GM12878 (cell line): Measurements from ENCODE around the gene SPDYE4. TPM values are rescaled to one million over a fixed set of nuclear protein-coding genes. Genes with fewer than 3 reads are reported as not detected.

Source experiments
- ATAC-seq: fragments of 200-7000 bp; cut with Tn5 transposase; 3 replicates; pipeline ENCODE4 v1.9.1; 2020; ENCODE audit warnings: mild to moderate bottlenecking, moderate library complexity
- BruUV-seq: library from RNA; stranded (reverse); fragments of 400-500 nt; replicated peaks from 2 replicates; lab custom pipeline; 2021; lab: Mats Ljungman, UMichigan
- CTCF ChIA-PET: fragments of 300-600 bp; sonication (Branson Sonifier 250); formaldehyde crosslinking; extraction: SDS; loops from one replicate; lab custom pipeline; 2021; ENCODE audit warnings: inconsistent platforms; lab: Yijun Ruan, JAX
- POLR2A ChIA-PET: fragments of 350-600 bp; formaldehyde crosslinking; extraction: SDS; loops from one replicate; lab custom pipeline; 2021; ENCODE audit warnings: inconsistent platforms; lab: Charles Lee
- RAD21 ChIA-PET: fragments of 300-600 bp; sonication (Branson Sonifier 250); formaldehyde crosslinking; loops from one replicate; lab custom pipeline; 2023; ENCODE audit warnings: antibody characterized with exemption; ENCODE audit not compliant: unreplicated experiment; lab: Charles Lee
- SMC1A ChIA-PET: fragments of 300-600 bp; sonication (Branson Sonifier 250); formaldehyde crosslinking; loops from one replicate; lab custom pipeline; 2023; ENCODE audit not compliant: unreplicated experiment, uncharacterized antibody; lab: Charles Lee
- DNase-seq: peaks from one replicate; pipeline ENCODE4 v3.0.0-alpha.2; 2011; ENCODE audit warnings: low read depth, low spot score
- FAIRE-seq: peaks from 3 replicates; lab custom pipeline; 2011; peaks lifted over from hg19 to GRCh38; lab: Jason Lieb, UNC
- H2AFZ ChIP-seq: 2 replicates; pipeline ENCODE4 v1.6.0; 2011; ENCODE audit warnings: low read depth, low read length, control low read depth; ENCODE audit not compliant: control insufficient read depth
- H3K27ac ChIP-seq: 2 replicates; pipeline ENCODE4 v1.5.1; 2011; ENCODE audit warnings: control low read depth; ENCODE audit not compliant: control insufficient read depth, insufficient read depth
- H3K27me3 ChIP-seq, 2 experiments: replicated peaks in 1 of 2; 2 replicates each; pipeline versions ENCODE4 v1.6.0 to v1.6.1; 2011; ENCODE audit warnings: low read length in 1 of 2; ENCODE audit not compliant: control insufficient read depth in 2 of 2, insufficient read depth in 2 of 2
- H3K36me3 ChIP-seq, 2 experiments: 2 replicates each; pipeline ENCODE4 v1.5.1; 2011; ENCODE audit warnings: low read length in 1 of 2; ENCODE audit not compliant: control insufficient read depth in 2 of 2, insufficient read depth in 2 of 2
- H3K4me1 ChIP-seq: 2 replicates; pipeline ENCODE4 v1.6.1; 2011; ENCODE audit warnings: mild to moderate bottlenecking, low read length, moderate library complexity, mixed read lengths; ENCODE audit not compliant: control insufficient read depth, insufficient read depth
- H3K4me2 ChIP-seq: 2 replicates; pipeline ENCODE4 v1.6.0; 2011; ENCODE audit warnings: control low read depth; ENCODE audit not compliant: control insufficient read depth, insufficient read depth
- H3K4me3 ChIP-seq: fragments of 200-600 bp; sonication (generic); 2 replicates; pipeline ENCODE4 v1.5.1; 2016
- H3K79me2 ChIP-seq: 2 replicates; pipeline ENCODE4 v1.6.0; 2011; ENCODE audit warnings: low read length; ENCODE audit not compliant: control insufficient read depth, insufficient read depth
- H3K9ac ChIP-seq: 2 replicates; pipeline ENCODE4 v1.8.0; 2011; ENCODE audit warnings: low read length, control low read depth, mixed read lengths; ENCODE audit not compliant: control insufficient read depth, insufficient read depth
- H3K9me3 ChIP-seq: replicated peaks from 3 replicates; pipeline ENCODE4 v1.5.1; 2011; ENCODE audit warnings: mild to moderate bottlenecking, low read length; ENCODE audit not compliant: control insufficient read depth, insufficient read depth
- H4K20me1 ChIP-seq: 2 replicates; pipeline ENCODE4 v1.6.0; 2011; ENCODE audit not compliant: control insufficient read depth, insufficient read depth
- CEBPB ChIP-seq, 2 experiments: fragments of 150-350 bp in 1 of 2; IDR thresholded peaks; 2 replicates each; pipeline ENCODE4 v1.6.1; 2012 to 2014; ENCODE audit warnings: low read depth in 2 of 2, low read length in 2 of 2, borderline replicate concordance in 1 of 2, inconsistent platforms in 1 of 2
- CREM ChIP-seq: IDR thresholded peaks from 2 replicates; pipeline ENCODE4 v1.6.1; 2014; ENCODE audit warnings: antibody characterized with exemption, low read depth
- EGR1 ChIP-seq, 2 experiments: IDR thresholded peaks; 1 replicate in 1 of 2; 2 replicates in 1 of 2; pipeline ENCODE4 v1.6.1; 2011 to 2012; ENCODE audit warnings: low read depth in 2 of 2, low read length in 2 of 2, borderline replicate concordance in 1 of 2, mild to moderate bottlenecking in 1 of 2, moderate library complexity in 1 of 2
- ELK1 ChIP-seq: IDR thresholded peaks from 2 replicates; pipeline ENCODE4 v1.6.1; 2012; ENCODE audit warnings: low read depth, low read length, improper control_type of control experiment
- IRF4 ChIP-seq: IDR thresholded peaks from 2 replicates; pipeline ENCODE4 v1.6.1; 2011; ENCODE audit warnings: low read depth, low read length
- NFIC ChIP-seq: IDR thresholded peaks from 2 replicates; pipeline ENCODE4 v1.6.1; 2012; ENCODE audit warnings: low read depth, mild to moderate bottlenecking, inconsistent platforms, low read length, moderate library complexity
- POLR2AphosphoS2 ChIP-seq: IDR thresholded peaks from 2 replicates; pipeline ENCODE4 v1.6.1; 2011; ENCODE audit warnings: low read depth, mild to moderate bottlenecking, low read length, improper control_type of control experiment, moderate library complexity
- TAF1 ChIP-seq: IDR thresholded peaks from 2 replicates; pipeline ENCODE4 v1.6.1; 2011; ENCODE audit warnings: mild to moderate bottlenecking, low read depth, low read length, borderline replicate concordance
- ZBED1 ChIP-seq: IDR thresholded peaks from 2 replicates; pipeline ENCODE4 v1.6.1; 2016; ENCODE audit warnings: borderline replicate concordance
- ZBTB33 ChIP-seq: fragments of 450-650 bp; IDR thresholded peaks from 2 replicates; pipeline ENCODE4 v1.6.1; 2017; ENCODE audit warnings: mild to moderate bottlenecking
- WGBS: methylation state at CpG from one replicate; pipeline ENCODE4 v1.1.6; 2016; ENCODE audit warnings: low lambda C conversion rate; ENCODE audit not compliant: insufficient replicate concordance, insufficient coverage; ENCODE audit errors: missing lambda C conversion rate; 5-methylcytosine and 5-hydroxymethylcytosine counted together
- in situ Hi-C: fragments of 300-500 bp; cut with MboI; formaldehyde crosslinking; loops from 9 replicates; pipeline ENCODE4 v1.14.3; 2018; ENCODE audit warnings: mixed read lengths
- intact Hi-C: fragments of 100-400 bp; cut with micrococcal nuclease; formaldehyde crosslinking; loops from one replicate; pipeline ENCODE4 v1.14.2; 2022; ENCODE audit not compliant: unreplicated experiment
- polyA plus RNA-seq, 11 experiments: library from polyadenylated mRNA; depleted of rRNA in 4 of 11; unstranded in 6 of 11; stranded (reverse) in 5 of 11; fragments of >200 nt; fragmentation: Nextera tagmentation in 4 of 11; fragmentation: Illumina TruSeq in 1 of 11; extraction: Ambion mirVana in 4 of 11; extraction: Trizol in 1 of 11; gene quantifications; 1 replicate in 1 of 11; 2 replicates in 10 of 11; pipeline versions ENCODE4 v1.2.1 to v1.2.3, GENCODE V29; 2011 to 2016; ENCODE audit warnings: inconsistent platforms in 2 of 11, missing spikeins in 2 of 11, low read depth in 1 of 11
- total RNA-seq, 4 experiments: library from RNA; depleted of rRNA in 3 of 4; stranded (reverse); fragments of >200 nt in 3 of 4; fragmentation: Illumina TruSeq in 1 of 4; extraction: Trizol in 1 of 4; gene quantifications; 2 replicates each; pipeline versions ENCODE4 v1.2.1 to v1.2.3, GENCODE V29; 2013 to 2021

Gene SPDYE4
- total and polyA plus RNA-seq, 10 of the 15 experiments (the other 5 are each of a cell fraction or from before 2014, with no cell fraction given) = 0.07 to 0.18 TPM; not detected in 8

GRCh38 chr17:8755590-8756255 is 2.6 kb downstream of the SPDYE4 start:
- ChIA-PET CTCF (interaction anchor here (1.0 to 8.5 kb wide), 4 partner anchors 8 to 242 kb away, joined by 3 to 69 read pairs (median 16); no protein-coding TSS in a partner anchor), POLR2A (no interaction called here), RAD21 (interaction anchor here (1.5 to 2.2 kb wide), 2 partner anchors 30 to 139 kb away, joined by 4 to 10 read pairs; no protein-coding TSS in a partner anchor), SMC1A (interaction anchor here (0.9 to 1.8 kb wide), 4 partner anchors 20 to 242 kb away, joined by 3 to 7 read pairs (median 4); no protein-coding TSS in a partner anchor)
- H3K4me1 ChIP-seq = no peaks in the 10 kb centered on the region
- no peak overlapping the region for H2AFZ ChIP-seq
- in situ Hi-C loops = loop anchor here (5.0 kb wide), 2 partner anchors 142 to 242 kb away; no protein-coding TSS in a partner anchor
- WGBS = 34% methylated on average over 12 of the region's 12 CpGs
- no peaks in the 10 kb centered on the region for H3K36me3 ChIP-seq
- DNase-seq = no peak
- H3K79me2 ChIP-seq = no peaks in the 10 kb centered on the region
- H3K9ac ChIP-seq = no peak overlapping the region
- intact Hi-C loops = loop anchor here (2.0 kb wide), 1 partner anchor 29 kb away; no protein-coding TSS in a partner anchor
- no peaks in the 10 kb centered on the region for H4K20me1 ChIP-seq
- no peak overlapping the region for H3K4me2 ChIP-seq
- no TSS peak for BruUV-seq
- H3K4me3 ChIP-seq = no peak overlapping the region
- H3K27me3 ChIP-seq = no peaks in the 10 kb centered on the region; a peak in 2 of 4 replicates
- no peaks in the 10 kb centered on the region for H3K9me3 ChIP-seq
- H3K27ac ChIP-seq = no peak overlapping the region
- TF ChIP-seq IRF4 (no peak), ELK1 (no peak), ZBTB33 (no peak), NFIC (no peak), EGR1 (IDR thresholded peaks at IDR 0.05; ENCODE audit: borderline replicate concordance in 1 of 2, low read depth in 2 of 2, low read length in 2 of 2) (no peak), POLR2AphosphoS2 (no peak), CREM (no peak), ZBED1 (no peak), TAF1 (no peak), CEBPB (IDR thresholded peaks at IDR 0.05; ENCODE audit: borderline replicate concordance in 1 of 2, low read depth in 2 of 2, low read length in 2 of 2) (no peak)
- TF ChIP-seq, all 136 proteins: peak for 0
- ATAC-seq (no peak), FAIRE-seq (no peak)
